Measurements from ENCODE around the gene TAP1. TPM values are rescaled to one million over a fixed set of nuclear protein-coding genes. Genes with fewer than 3 reads are reported as not detected.
A peak's percentile ranks its signal among the peaks of the same experiment; 100 is the strongest.

The TAP1 gene
- total RNA-seq, 1 donor from 2014 or later: 60.4 TPM

GRCh38 chr6:32842021-32842650, 11.4 kb downstream of the TAP1 start:
- ATAC-seq: no peak
- DNase-seq: no peak
- peaks cover 42% of the 10 kb centered on the region for H3K4me1 ChIP-seq
- intact Hi-C loops (cut with DNase I): no loop called here
- H3K36me3 ChIP-seq: peaks cover 42% of the 10 kb centered on the region
- H3K27ac ChIP-seq: peak overlapping the region; percentile 98
- H3K27me3 ChIP-seq: no peaks in the 10 kb centered on the region
- no peak for TF ChIP-seq CTCF (IDR thresholded peaks at IDR 0.05)
- H3K4me3 ChIP-seq: peak overlapping the region; percentile 94
- no peaks in the 10 kb centered on the region for H3K9me3 ChIP-seq

GRCh38 chr6:32840604-32841246, 12.8 kb downstream of the TAP1 start:
- Histone ChIP-seq H3K27ac (no peak overlapping the region), H3K4me1 (peaks cover 40% of the 10 kb centered on the region), H3K9me3 (no peaks in the 10 kb centered on the region), H3K4me3 (no peak overlapping the region), H3K36me3 (peaks cover 41% of the 10 kb centered on the region), H3K27me3 (no peaks in the 10 kb centered on the region)
- DNase-seq (no peak), ATAC-seq (no peak)
- TF ChIP-seq CTCF (IDR thresholded peaks at IDR 0.05): no peak
- intact Hi-C loops (cut with DNase I): no loop called here

DNA sequence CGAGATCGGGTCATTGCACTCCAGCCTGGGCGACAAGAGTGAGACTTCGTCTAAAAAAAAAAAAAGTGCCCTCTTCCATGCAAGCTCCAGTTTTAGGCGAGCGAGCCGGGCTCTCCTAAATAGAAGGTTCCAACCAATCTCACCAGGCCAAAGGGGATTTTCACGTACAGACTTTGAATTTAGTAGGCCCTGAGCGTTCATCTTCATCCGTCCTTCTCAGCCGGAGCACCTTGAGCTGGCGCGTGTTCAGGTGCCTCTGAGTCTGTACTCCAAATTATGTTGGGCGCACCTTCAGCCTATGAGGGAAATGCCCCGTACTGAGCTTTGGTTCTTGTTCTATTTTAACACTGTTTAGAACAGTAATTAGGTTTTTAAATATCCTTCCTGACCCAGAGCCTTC, 14.1 kb downstream of the TAP1 start:
- H3K27me3 ChIP-seq: no peaks in the 10 kb centered on the region
- ATAC-seq (no peak), DNase-seq (no peak)
- peak overlapping the region; percentile 83 for H3K27ac ChIP-seq
- peaks cover 30% of the 10 kb centered on the region for H3K4me1 ChIP-seq
- TF ChIP-seq CTCF (IDR thresholded peaks at IDR 0.05): no peak
- intact Hi-C loops (cut with DNase I): no loop called here
- peaks cover 53% of the 10 kb centered on the region for H3K36me3 ChIP-seq
- H3K9me3 ChIP-seq: no peaks in the 10 kb centered on the region
- no peak overlapping the region for H3K4me3 ChIP-seq

DNA sequence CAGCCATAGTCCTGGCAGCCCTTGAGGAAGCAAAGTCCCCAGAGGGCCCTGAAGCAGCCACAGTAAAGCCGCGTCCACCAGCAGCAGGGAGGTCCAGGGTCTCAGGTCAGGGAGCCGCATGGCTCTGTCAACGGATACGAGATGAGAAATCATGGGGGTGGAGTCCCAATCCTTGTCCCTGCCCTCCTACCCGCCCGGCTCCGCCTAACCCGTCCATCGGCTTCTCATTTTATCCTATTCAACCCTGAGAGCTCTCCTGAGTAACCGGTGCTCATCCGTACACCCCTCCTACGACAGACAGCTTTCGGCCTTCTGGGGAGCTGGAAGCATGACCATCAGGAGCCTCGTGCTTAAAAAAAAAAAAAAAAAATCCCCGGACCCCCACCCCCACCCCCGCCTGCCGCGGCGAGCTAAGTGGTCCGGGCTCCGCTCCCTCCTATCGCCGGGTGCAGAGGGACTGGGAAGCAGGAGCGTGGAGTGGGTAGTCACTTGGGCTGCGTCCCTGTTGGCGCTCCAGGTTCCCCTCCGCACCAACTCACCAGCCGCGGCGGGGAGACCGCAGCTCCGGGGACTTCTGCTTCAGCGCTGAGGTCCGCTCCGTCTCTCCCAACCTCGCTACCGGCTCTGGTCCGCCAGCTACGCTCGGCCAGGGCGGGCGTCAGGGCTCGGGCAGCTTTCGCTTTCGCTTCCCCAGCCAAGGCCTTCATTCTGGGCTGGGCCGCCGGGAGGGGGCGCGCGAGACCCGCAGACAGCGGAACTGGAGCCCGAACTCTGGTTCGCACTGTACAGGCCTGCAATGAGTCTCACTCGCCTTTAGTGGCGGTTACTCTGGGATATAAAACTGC, 15.2 kb downstream of the TAP1 start, which contains the start of gene TAP2:
TAP2 (minus strand) TSS at position 626 of the 845 bp plus-strand sequence; CDS start at position 120, 506 bp downstream.
- Histone ChIP-seq H3K27me3 (no peaks in the 10 kb centered on the region), H3K9me3 (no peaks in the 10 kb centered on the region), H3K4me1 (peaks cover 30% of the 10 kb centered on the region), H3K4me3 (peak within 1 kb of the TSS; percentile 65), H3K36me3 (peaks cover 55% of the 10 kb centered on the region), H3K27ac (peak within 1 kb of the TSS; percentile 83)
- ATAC-seq (peak; percentile 97), DNase-seq (peak; percentile 98)
- peak; percentile 95 for TF ChIP-seq CTCF (IDR thresholded peaks at IDR 0.05)
- intact Hi-C loops (cut with DNase I): no loop called here

GRCh38 chr6:32837651-32838113, 15.8 kb downstream of the TAP1 start:
- ATAC-seq (no peak), DNase-seq (no peak)
- Histone ChIP-seq H3K36me3 (peaks cover 61% of the 10 kb centered on the region), H3K4me1 (peaks cover 23% of the 10 kb centered on the region), H3K4me3 (peak overlapping the region; percentile 65), H3K27me3 (no peaks in the 10 kb centered on the region), H3K27ac (peak overlapping the region; percentile 83), H3K9me3 (no peaks in the 10 kb centered on the region)
- TF ChIP-seq CTCF (IDR thresholded peaks at IDR 0.05): no peak
- intact Hi-C loops (cut with DNase I): no loop called here

Data from upper lobe of right lung (tissue), 1 donor.